A549 (cell line): Measurements from ENCODE around the gene FAM187B. TPM values are rescaled to one million over a fixed set of nuclear protein-coding genes. Genes with fewer than 3 reads are reported as not detected.

ENCODE experiments used
- ATAC-seq, 2 experiments: fragments of 200-7000 bp in 1 of 2; fragments of >200 bp in 1 of 2; cut with Nextera tagmentation in 1 of 2; cut with Tn5 transposase in 1 of 2; 3 replicates each; pipeline versions ENCODE4 v1.8.0 to v1.9.1; 2018 to 2020; ENCODE audit warnings: mild to moderate bottlenecking in 1 of 2, moderate library complexity in 1 of 2
- CTCF ChIA-PET: fragments of 300-600 bp; sonication (Branson Sonifier 250); formaldehyde crosslinking; extraction: SDS; loops from one replicate; lab custom pipeline; 2021; ENCODE audit warnings: antibody characterized with exemption, inconsistent platforms; lab: Yijun Ruan, JAX
- POLR2A ChIA-PET: fragments of 350-600 bp; formaldehyde crosslinking; extraction: SDS; loops from one replicate; lab custom pipeline; 2021; ENCODE audit warnings: antibody characterized with exemption, inconsistent platforms; lab: Yijun Ruan, JAX
- DNase-seq, 2 experiments: peaks; one replicate each; pipeline versions ENCODE4 v3.0.0 to v3.0.0-alpha.2; 2011 to 2016; ENCODE audit warnings: low read depth in 1 of 2, low spot score in 1 of 2
- FAIRE-seq: peaks from 2 replicates; lab custom pipeline; 2011; peaks lifted over from hg19 to GRCh38; lab: Jason Lieb, UNC
- H3K27ac ChIP-seq, 2 experiments: fragments of >200 bp; sonication (Bioruptor Twin); formaldehyde crosslinking; 3 replicates each; pipeline ENCODE4 v1.5.1; 2016 to 2017
- H3K4me1 ChIP-seq: fragments of >200 bp; sonication (Bioruptor Twin); formaldehyde crosslinking; 3 replicates; pipeline ENCODE4 v1.6.1; 2016
- H3K4me2 ChIP-seq: fragments of >200 bp; sonication (Bioruptor Twin); formaldehyde crosslinking; 3 replicates; pipeline ENCODE4 v1.6.1; 2016
- H3K4me3 ChIP-seq: fragments of >200 bp; sonication (Bioruptor Twin); formaldehyde crosslinking; 3 replicates; pipeline ENCODE4 v1.5.1; 2016
- H3K9me3 ChIP-seq: fragments of >200 bp; sonication (Bioruptor Twin); formaldehyde crosslinking; 3 replicates; pipeline ENCODE4 v1.6.1; 2016
- ATOH8 ChIP-seq: fragments of 250-450 bp; sonication (Bioruptor Pico); IDR thresholded peaks from 2 replicates; pipeline ENCODE4 v1.5.0; 2020; ENCODE audit warnings: low read depth, mild to moderate bottlenecking, moderate library complexity
- CBX2 ChIP-seq: fragments of 200-600 bp; sonication (generic); IDR thresholded peaks from 2 replicates; pipeline ENCODE4 v1.6.1; 2016; ENCODE audit warnings: low read depth, mild to moderate bottlenecking, borderline replicate concordance
- CBX8 ChIP-seq: fragments of 200-600 bp; sonication (generic); IDR thresholded peaks from 2 replicates; pipeline ENCODE4 v1.6.1; 2016
- CEBPB ChIP-seq, 2 experiments: fragments of >200 bp in 1 of 2; sonication (Bioruptor Twin) in 1 of 2; formaldehyde crosslinking in 1 of 2; IDR thresholded peaks; 2 replicates each; pipeline ENCODE4 v1.6.1; 2012 to 2016
- CHD2 ChIP-seq: fragments of 150-350 bp; IDR thresholded peaks from 2 replicates; pipeline ENCODE4 v1.6.1; 2014; ENCODE audit warnings: low read length; ENCODE audit not compliant: partially characterized antibody
- EHF ChIP-seq: fragments of 250-450 bp; sonication (Bioruptor Pico); IDR thresholded peaks from 2 replicates; pipeline ENCODE4 v1.5.0; 2020; ENCODE audit warnings: mild to moderate bottlenecking
- EHMT2 ChIP-seq: fragments of 200-600 bp; sonication (generic); IDR thresholded peaks from 2 replicates; pipeline ENCODE4 v1.6.1; 2016; ENCODE audit warnings: antibody characterized with exemption, low read depth, mild to moderate bottlenecking, moderate library complexity
- ELK1 ChIP-seq: fragments of 150-350 bp; IDR thresholded peaks from 2 replicates; pipeline ENCODE4 v1.6.1; 2014; ENCODE audit warnings: low read depth, mild to moderate bottlenecking, low read length
- EP300 ChIP-seq, 2 experiments: fragments of >200 bp; sonication (Bioruptor Twin); formaldehyde crosslinking; IDR thresholded peaks; 2 replicates in 1 of 2; 3 replicates in 1 of 2; pipeline ENCODE4 v1.6.1; 2016 to 2017
- ESRRA ChIP-seq: fragments of 150-350 bp; IDR thresholded peaks from 2 replicates; pipeline ENCODE4 v1.6.1; 2014; ENCODE audit warnings: mild to moderate bottlenecking, low read length, borderline replicate concordance
- FOSB ChIP-seq: fragments of 250-450 bp; sonication (Bioruptor Pico); IDR thresholded peaks from 2 replicates; pipeline ENCODE4 v1.5.0; 2020; ENCODE audit warnings: mild to moderate bottlenecking, moderate library complexity
- FOXS1 ChIP-seq: fragments of 250-450 bp; sonication (Bioruptor Pico); IDR thresholded peaks from 2 replicates; pipeline ENCODE4 v1.5.0; 2020; ENCODE audit warnings: mild to moderate bottlenecking, moderate library complexity
- GATA3 ChIP-seq: IDR thresholded peaks from 2 replicates; pipeline ENCODE4 v1.6.1; 2012; ENCODE audit warnings: borderline replicate concordance
- HDAC2 ChIP-seq: fragments of 200-600 bp; sonication (generic); IDR thresholded peaks from 2 replicates; pipeline ENCODE4 v1.6.1; 2016
- HEYL ChIP-seq: fragments of 250-450 bp; sonication (Bioruptor Pico); IDR thresholded peaks from 2 replicates; pipeline ENCODE4 v1.8.0; 2021; ENCODE audit warnings: mild to moderate bottlenecking, moderate library complexity
- HOXB13 ChIP-seq: fragments of 250-450 bp; sonication (Bioruptor Pico); IDR thresholded peaks from 2 replicates; pipeline ENCODE4 v1.5.0; 2020; ENCODE audit warnings: low read depth, mild to moderate bottlenecking, moderate library complexity
- HOXB5 ChIP-seq: fragments of 250-450 bp; sonication (Bioruptor Pico); IDR thresholded peaks from 2 replicates; pipeline ENCODE4 v1.5.0; 2020; ENCODE audit warnings: mild to moderate bottlenecking, moderate library complexity
- JUN ChIP-seq, 2 experiments: fragments of >200 bp; sonication (Bioruptor Twin); formaldehyde crosslinking; IDR thresholded peaks; 2 replicates in 1 of 2; 3 replicates in 1 of 2; pipeline ENCODE4 v1.6.1; 2016 to 2017
- JUNB ChIP-seq: fragments of >200 bp; sonication (Bioruptor Twin); formaldehyde crosslinking; IDR thresholded peaks from 2 replicates; pipeline ENCODE4 v1.6.1; 2016
- KDM1A ChIP-seq: fragments of 200-600 bp; sonication (generic); IDR thresholded peaks from 2 replicates; pipeline ENCODE4 v1.6.1; 2016; ENCODE audit warnings: low read depth, mild to moderate bottlenecking
- KDM5A ChIP-seq: fragments of 200-600 bp; sonication (generic); IDR thresholded peaks from 2 replicates; pipeline ENCODE4 v1.6.1; 2016; ENCODE audit warnings: antibody characterized with exemption, mild to moderate bottlenecking
- MAX ChIP-seq: IDR thresholded peaks from 2 replicates; pipeline ENCODE4 v1.6.1; 2012
- NFE2L2 ChIP-seq: fragments of 150-350 bp; conservative IDR thresholded peaks from 2 replicates; pipeline ENCODE4 v1.6.1; 2014; ENCODE audit warnings: low read length
- NPAS2 ChIP-seq: fragments of 250-450 bp; sonication (Bioruptor Pico); IDR thresholded peaks from 2 replicates; pipeline ENCODE4 v1.8.0; 2022; ENCODE audit warnings: mild to moderate bottlenecking, moderate library complexity, borderline replicate concordance
- PHF8 ChIP-seq: fragments of 200-600 bp; sonication (generic); IDR thresholded peaks from 2 replicates; pipeline ENCODE4 v1.6.1; 2016; ENCODE audit warnings: low read depth, mild to moderate bottlenecking, antibody characterized with exemption, moderate library complexity, borderline replicate concordance
- POLR2A ChIP-seq: IDR thresholded peaks from 2 replicates; pipeline ENCODE4 v1.6.1; 2012; ENCODE audit warnings: mild to moderate bottlenecking, low read length
- POLR2AphosphoS2 ChIP-seq: conservative IDR thresholded peaks from 2 replicates; pipeline ENCODE4 v1.6.1; 2012; ENCODE audit warnings: low read length, improper control_type of control experiment, inconsistent platforms
- RAD21 ChIP-seq, 2 experiments: fragments of >200 bp in 1 of 2; sonication (Bioruptor Twin) in 1 of 2; formaldehyde crosslinking in 1 of 2; IDR thresholded peaks in 1 of 2; conservative IDR thresholded peaks in 1 of 2; 2 replicates in 1 of 2; 3 replicates in 1 of 2; pipeline ENCODE4 v1.6.1; 2012 to 2018; ENCODE audit warnings: inconsistent platforms in 1 of 2
- RARB ChIP-seq: fragments of 250-450 bp; sonication (Bioruptor Pico); IDR thresholded peaks from 2 replicates; pipeline ENCODE4 v1.8.0; 2021; ENCODE audit warnings: mild to moderate bottlenecking, moderate library complexity
- RCOR1 ChIP-seq: fragments of 150-350 bp; IDR thresholded peaks from 2 replicates; pipeline ENCODE4 v1.6.1; 2014; ENCODE audit warnings: antibody characterized with exemption, low read length, low read depth
- RFX5 ChIP-seq: fragments of 450-650 bp; IDR thresholded peaks from 2 replicates; pipeline ENCODE4 v1.7.1; 2014; ENCODE audit warnings: antibody characterized with exemption, mild to moderate bottlenecking, moderate library complexity
- RNF2 ChIP-seq: fragments of 200-600 bp; sonication (generic); IDR thresholded peaks from 2 replicates; pipeline ENCODE4 v1.6.1; 2016; ENCODE audit warnings: low read depth, mild to moderate bottlenecking, antibody characterized with exemption, moderate library complexity, borderline replicate concordance
- SREBF2 ChIP-seq: fragments of 450-650 bp; IDR thresholded peaks from 2 replicates; pipeline ENCODE4 v1.6.1; 2014; ENCODE audit warnings: mild to moderate bottlenecking, moderate library complexity
- TFCP2L1 ChIP-seq: fragments of 250-450 bp; sonication (Bioruptor Pico); IDR thresholded peaks from 2 replicates; pipeline ENCODE4 v1.5.0; 2021; ENCODE audit warnings: mild to moderate bottlenecking
- TP53 ChIP-seq: fragments of 250-450 bp; sonication (Bioruptor Pico); IDR thresholded peaks from 2 replicates; pipeline ENCODE4 v1.5.0; 2021; ENCODE audit warnings: mild to moderate bottlenecking, moderate library complexity
- ZC3H11A ChIP-seq: fragments of 450-650 bp; IDR thresholded peaks from 2 replicates; pipeline ENCODE4 v1.6.1; 2014; ENCODE audit warnings: antibody characterized with exemption, mild to moderate bottlenecking
- ZFP36 ChIP-seq: fragments of 450-650 bp; IDR thresholded peaks from 2 replicates; pipeline ENCODE4 v1.6.1; 2014; ENCODE audit warnings: borderline replicate concordance; ENCODE audit not compliant: partially characterized antibody
- ZSCAN20 ChIP-seq: fragments of 250-450 bp; sonication (Bioruptor Pico); IDR thresholded peaks from 2 replicates; pipeline ENCODE4 v1.8.0; 2022; ENCODE audit warnings: mild to moderate bottlenecking, moderate library complexity
- WGBS: methylation state at CpG from one replicate; pipeline ENCODE4 v1.1.6; 2017; ENCODE audit errors: missing lambda C conversion rate; 5-methylcytosine and 5-hydroxymethylcytosine counted together
- polyA plus RNA-seq, 4 experiments: library from polyadenylated mRNA; depleted of rRNA in 3 of 4; stranded (reverse); fragments of >200 nt; fragmentation: RNase III in 1 of 4; extraction: RNeasy Plus Mini Kit Qiagen cat#74134 plus additional on column Dnase treatment in 1 of 4; gene quantifications; 2 replicates in 3 of 4; 3 replicates in 1 of 4; pipeline ENCODE4 v1.2.3, GENCODE V29; 2011 to 2017
- TF ChIP-seq, protein P1 (sequence below): fragments of 450-650 bp; IDR thresholded peaks from 2 replicates; pipeline ENCODE4 v1.6.1; 2014; ENCODE audit warnings: antibody characterized with exemption
- TF ChIP-seq, protein P2 (sequence below): IDR thresholded peaks from 2 replicates; pipeline ENCODE4 v1.6.1; 2012; ENCODE audit warnings: low read depth, borderline replicate concordance
- TF ChIP-seq, protein P3 (sequence below): fragments of >200 bp; sonication (Bioruptor Twin); formaldehyde crosslinking; IDR thresholded peaks from 2 replicates; pipeline ENCODE4 v1.6.1; 2016

FAM187B gene
- polyA plus RNA-seq, 2 of the 4 experiments (the other 2 are of a cell fraction) = not detected

- 0% methylated on average over 15 of the region's 66 CpGs for WGBS
- FAIRE-seq = no peak
- TF ChIP-seq EHMT2 (no peak), ESRRA (no peak), ATOH8 (no peak), ZC3H11A (no peak), JUNB (no peak), POLR2AphosphoS2 (no peak), PHF8 (peak; percentile 48; the same call in 1 of the 2 replicates), HOXB13 (CRISPR knock-in tag) (no peak), KDM1A (no peak), MAX (peak; percentile 74), NFE2L2 (no peak), TFCP2L1 (CRISPR knock-in tag) (0 out of 2 replicates have a peak, but pooled peaks have one; percentile 19), RARB (CRISPR knock-in tag) (no peak), RAD21 (conservative IDR thresholded peaks at IDR 0.05 in 1 of 2, IDR thresholded peaks at IDR 0.05 in 1 of 2) (peak; percentile 65 to 89), HDAC2 (no peak), CBX2 (no peak), SREBF2 (no peak), FOSB (no peak), ZFP36 (no peak), KDM5A (peak; percentile 37; the same call in 1 of the 2 replicates), ELK1 (no peak), HOXB5 (CRISPR knock-in tag) (no peak), RCOR1 (no peak), FOXS1 (CRISPR knock-in tag) (no peak), CEBPB (IDR thresholded peaks at IDR 0.05) (no peak), EHF (CRISPR knock-in tag) (no peak), RNF2 (no peak), TP53 (CRISPR knock-in tag) (no peak), NPAS2 (no peak), GATA3 (peak; percentile 41; the same call in 1 of the 2 replicates), RFX5 (no peak), POLR2A (no peak; the same call in none of the 2 replicates), EP300 (IDR thresholded peaks at IDR 0.05) (no peak), CHD2 (no peak), CBX8 (no peak), ZSCAN20 (CRISPR knock-in tag) (no peak), HEYL (no peak), JUN (IDR thresholded peaks at IDR 0.05) (peak in 1 of 2 experiments; percentile 90; a peak in 4 of 5 replicates)
- TF ChIP-seq, protein P1, sequence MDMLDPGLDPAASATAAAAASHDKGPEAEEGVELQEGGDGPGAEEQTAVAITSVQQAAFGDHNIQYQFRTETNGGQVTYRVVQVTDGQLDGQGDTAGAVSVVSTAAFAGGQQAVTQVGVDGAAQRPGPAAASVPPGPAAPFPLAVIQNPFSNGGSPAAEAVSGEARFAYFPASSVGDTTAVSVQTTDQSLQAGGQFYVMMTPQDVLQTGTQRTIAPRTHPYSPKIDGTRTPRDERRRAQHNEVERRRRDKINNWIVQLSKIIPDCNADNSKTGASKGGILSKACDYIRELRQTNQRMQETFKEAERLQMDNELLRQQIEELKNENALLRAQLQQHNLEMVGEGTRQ = peak; percentile 50; the same call in 1 of the 2 replicates
- TF ChIP-seq, protein P2, sequence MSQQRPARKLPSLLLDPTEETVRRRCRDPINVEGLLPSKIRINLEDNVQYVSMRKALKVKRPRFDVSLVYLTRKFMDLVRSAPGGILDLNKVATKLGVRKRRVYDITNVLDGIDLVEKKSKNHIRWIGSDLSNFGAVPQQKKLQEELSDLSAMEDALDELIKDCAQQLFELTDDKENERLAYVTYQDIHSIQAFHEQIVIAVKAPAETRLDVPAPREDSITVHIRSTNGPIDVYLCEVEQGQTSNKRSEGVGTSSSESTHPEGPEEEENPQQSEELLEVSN = no peak
- TF ChIP-seq, protein P3, sequence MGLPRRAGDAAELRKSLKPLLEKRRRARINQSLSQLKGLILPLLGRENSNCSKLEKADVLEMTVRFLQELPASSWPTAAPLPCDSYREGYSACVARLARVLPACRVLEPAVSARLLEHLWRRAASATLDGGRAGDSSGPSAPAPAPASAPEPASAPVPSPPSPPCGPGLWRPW = no peak
Observed at GRCh38 chr19:35269438-35270117, 41.0 kb upstream of the FAM187B start.

More at GRCh38 chr19:35269438-35270117, 41.0 kb upstream of the FAM187B start:
- Histone ChIP-seq H3K27ac (peak overlapping the region; percentile 97 to 99), H3K9me3 (no peaks in the 10 kb centered on the region), H3K4me2 (peak overlapping the region; percentile 93), H3K4me3 (peak overlapping the region; percentile 81), H3K4me1 (peaks cover 14% of the 10 kb centered on the region)
- ChIA-PET POLR2A (interaction anchor here (0.8 to 1.4 kb wide), 4 partner anchors 8 to 199 kb away, joined by 3 to 5 read pairs (median 4); no protein-coding TSS in a partner anchor), CTCF (interaction anchor here (0.6 to 5.6 kb wide), 44 partner anchors 11 to 444 kb away, joined by 3 to 97 read pairs (median 4); partner anchors contain the start of genes FXYD7, HAMP, LGI4 and MAG)
- DNase-seq (peak; percentile 92 to 97), ATAC-seq (peak; percentile 70 to 83)
